ENCODE measurements around the gene THSD4. TPM values are rescaled to one million over a fixed set of nuclear protein-coding genes. Genes with fewer than 3 reads are reported as not detected.

Gene THSD4
- total RNA-seq, 5 donors from 2014 or later (not counting 1 experiment from before 2014, with no cell fraction given): 0.03 to 0.23 (median 0.18) TPM; not detected in 2

- H3K27me3 Mint-ChIP-seq: peaks cover 12 to 13% of the 10 kb centered on the region in 2 donors
- Histone ChIP-seq H3K36me3 (ENCODE audit: control insufficient read depth in 2 of 2, extremely low read depth in 1 of 2, insufficient read depth in 1 of 2, low read length in 1 of 2) (no peaks in the 10 kb centered on the region), H3K9me3 (no peaks in the 10 kb centered on the region), H3K27ac (ENCODE audit: low read length) (no peak overlapping the region), H3K4me1 (ENCODE audit: control insufficient read depth in 1 of 2, extremely low read depth in 1 of 2, insufficient read depth in 2 of 2, low read length in 2 of 2) (no peaks in the 10 kb centered on the region), H3K27me3 (replicated peaks in 1 of 2; ENCODE audit: control insufficient read depth in 2 of 2, extremely low read depth in 1 of 2, insufficient read depth in 2 of 2, low read length in 1 of 2) (no peaks in the 10 kb centered on the region), H3K4me3 (ENCODE audit: control insufficient read depth in 1 of 2, extremely low read depth in 1 of 2, low read length in 1 of 2) (no peak overlapping the region)
- H3K4me3 Mint-ChIP-seq: no peak overlapping the region
- H3K9me3 Mint-ChIP-seq: peaks cover 3 to 21% (median 15%) of the 10 kb centered on the region in 3 donors
- WGBS (ENCODE audit: insufficient coverage): 89% methylated on average over 10 of the region's 13 CpGs
- ChIA-PET CTCF (interaction anchor here in 1 of 2 donors (0.5 kb wide), 1 partner anchor 14 kb away, joined by 4 read pairs; no protein-coding TSS in a partner anchor), POLR2A (no interaction called here)
- ATAC-seq (replicated peaks in 1 of 4) (no peak), DNase-seq (no peak)
- H3K36me3 Mint-ChIP-seq: no peaks in the 10 kb centered on the region
- no peaks in the 10 kb centered on the region for H3K4me1 Mint-ChIP-seq
- no peak overlapping the region for H3K27ac Mint-ChIP-seq
Observed at GRCh38 chr15:71757741-71758530, 642.7 kb downstream of the THSD4 start.

- no peak overlapping the region for H3K27ac ChIP-seq (ENCODE audit: low read length)
- peaks cover 3 to 21% (median 15%) of the 10 kb centered on the region in 3 donors for H3K9me3 Mint-ChIP-seq
- H3K9me3 ChIP-seq: no peaks in the 10 kb centered on the region
- H3K4me3 ChIP-seq (ENCODE audit: control insufficient read depth in 1 of 2, extremely low read depth in 1 of 2, low read length in 1 of 2): no peak overlapping the region
- POLR2A ChIA-PET: no interaction called here
- H3K27me3 Mint-ChIP-seq: peaks cover 12 to 13% of the 10 kb centered on the region in 2 donors
- CTCF ChIA-PET: no interaction called here
- H3K36me3 ChIP-seq (ENCODE audit: control insufficient read depth in 2 of 2, extremely low read depth in 1 of 2, insufficient read depth in 1 of 2, low read length in 1 of 2): no peaks in the 10 kb centered on the region
- no peak overlapping the region for H3K4me3 Mint-ChIP-seq
- H3K27ac Mint-ChIP-seq: no peak overlapping the region
- no CpG with 5 or more reads among the region's 2 CpGs for WGBS (ENCODE audit: insufficient coverage)
- H3K27me3 ChIP-seq (replicated peaks in 1 of 2; ENCODE audit: control insufficient read depth in 2 of 2, extremely low read depth in 1 of 2, insufficient read depth in 2 of 2, low read length in 1 of 2): peaks cover 0 to 2% of the 10 kb centered on the region in 2 experiments
- DNase-seq (no peak), ATAC-seq (replicated peaks in 1 of 4) (no peak)
- H3K4me1 ChIP-seq (ENCODE audit: control insufficient read depth in 1 of 2, extremely low read depth in 1 of 2, insufficient read depth in 2 of 2, low read length in 2 of 2): no peaks in the 10 kb centered on the region
- no peaks in the 10 kb centered on the region for H3K4me1 Mint-ChIP-seq
- H3K36me3 Mint-ChIP-seq: no peaks in the 10 kb centered on the region
Observed at GRCh38 chr15:71758711-71759110, 643.4 kb downstream of the THSD4 start.

- H3K4me1 Mint-ChIP-seq: no peaks in the 10 kb centered on the region
- no peak for DNase-seq
- POLR2A ChIA-PET: no interaction called here
- no peak overlapping the region for H3K27ac ChIP-seq (ENCODE audit: low read length)
- no peak overlapping the region for H3K4me3 Mint-ChIP-seq
- peaks cover 0 to 5% of the 10 kb centered on the region in 2 experiments for H3K27me3 ChIP-seq (replicated peaks in 1 of 2; ENCODE audit: control insufficient read depth in 2 of 2, extremely low read depth in 1 of 2, insufficient read depth in 2 of 2, low read length in 1 of 2)
- CTCF ChIA-PET: no interaction called here
- no peak overlapping the region for H3K27ac Mint-ChIP-seq
- no CpG with 5 or more reads among the region's 1 CpG for WGBS (ENCODE audit: insufficient coverage)
- no peaks in the 10 kb centered on the region for H3K9me3 ChIP-seq
- ATAC-seq (replicated peaks in 1 of 4): no peak
- no peaks in the 10 kb centered on the region for H3K4me1 ChIP-seq (ENCODE audit: control insufficient read depth in 1 of 2, extremely low read depth in 1 of 2, insufficient read depth in 2 of 2, low read length in 2 of 2)
- H3K27me3 Mint-ChIP-seq: peaks cover 10 to 13% of the 10 kb centered on the region in 2 donors
- no peaks in the 10 kb centered on the region for H3K36me3 Mint-ChIP-seq
- H3K9me3 Mint-ChIP-seq: peaks cover 3 to 15% (median 15%) of the 10 kb centered on the region in 3 donors
- no peaks in the 10 kb centered on the region for H3K36me3 ChIP-seq (ENCODE audit: control insufficient read depth in 2 of 2, extremely low read depth in 1 of 2, insufficient read depth in 1 of 2, low read length in 1 of 2)
- H3K4me3 ChIP-seq (ENCODE audit: control insufficient read depth in 1 of 2, extremely low read depth in 1 of 2, low read length in 1 of 2): no peak overlapping the region
Observed at GRCh38 chr15:71760852-71761251, 645.6 kb downstream of the THSD4 start.

GRCh38 chr15:71761649-71762048 lies 646.4 kb downstream of the THSD4 start:
- Histone ChIP-seq H3K36me3 (ENCODE audit: control insufficient read depth in 2 of 2, extremely low read depth in 1 of 2, insufficient read depth in 1 of 2, low read length in 1 of 2) (no peaks in the 10 kb centered on the region), H3K4me1 (ENCODE audit: control insufficient read depth in 1 of 2, extremely low read depth in 1 of 2, insufficient read depth in 2 of 2, low read length in 2 of 2) (no peaks in the 10 kb centered on the region), H3K27me3 (replicated peaks in 1 of 2; ENCODE audit: control insufficient read depth in 2 of 2, extremely low read depth in 1 of 2, insufficient read depth in 2 of 2, low read length in 1 of 2) (peaks cover 0 to 5% of the 10 kb centered on the region in 2 experiments), H3K4me3 (ENCODE audit: control insufficient read depth in 1 of 2, extremely low read depth in 1 of 2, low read length in 1 of 2) (no peak overlapping the region), H3K9me3 (no peaks in the 10 kb centered on the region), H3K27ac (ENCODE audit: low read length) (no peak overlapping the region)
- WGBS (ENCODE audit: insufficient coverage): 46% methylated on average over 2 of the region's 3 CpGs
- ATAC-seq (replicated peaks in 1 of 4) (no peak), DNase-seq (no peak)
- Mint-ChIP-seq H3K4me3 (no peak overlapping the region), H3K27ac (no peak overlapping the region), H3K36me3 (no peaks in the 10 kb centered on the region), H3K9me3 (peaks cover 3 to 15% (median 15%) of the 10 kb centered on the region in 3 donors), H3K27me3 (peaks cover 12 to 14% of the 10 kb centered on the region in 2 donors), H3K4me1 (no peaks in the 10 kb centered on the region)
- ChIA-PET CTCF (no interaction called here), POLR2A (no interaction called here)

- Histone ChIP-seq H3K4me1 (ENCODE audit: control insufficient read depth in 1 of 2, extremely low read depth in 1 of 2, insufficient read depth in 2 of 2, low read length in 2 of 2) (no peaks in the 10 kb centered on the region), H3K36me3 (ENCODE audit: control insufficient read depth in 2 of 2, extremely low read depth in 1 of 2, insufficient read depth in 1 of 2, low read length in 1 of 2) (no peaks in the 10 kb centered on the region), H3K4me3 (ENCODE audit: control insufficient read depth in 1 of 2, extremely low read depth in 1 of 2, low read length in 1 of 2) (no peak overlapping the region), H3K27ac (ENCODE audit: low read length) (no peak overlapping the region), H3K27me3 (replicated peaks in 1 of 2; ENCODE audit: control insufficient read depth in 2 of 2, extremely low read depth in 1 of 2, insufficient read depth in 2 of 2, low read length in 1 of 2) (peaks cover 0 to 5% of the 10 kb centered on the region in 2 experiments), H3K9me3 (no peaks in the 10 kb centered on the region)
- Mint-ChIP-seq H3K9me3 (no peaks in the 10 kb centered on the region), H3K4me1 (no peaks in the 10 kb centered on the region), H3K36me3 (no peaks in the 10 kb centered on the region), H3K27me3 (peaks cover 12 to 13% of the 10 kb centered on the region in 2 donors), H3K4me3 (no peak overlapping the region), H3K27ac (no peak overlapping the region)
- POLR2A ChIA-PET: no interaction called here
- no peak for DNase-seq
- ATAC-seq (replicated peaks in 1 of 4): no peak
- 80% methylated on average over 1 of the region's 5 CpGs for WGBS (ENCODE audit: insufficient coverage)
- CTCF ChIA-PET: no interaction called here
Observed at GRCh38 chr15:71768184-71768583, 652.9 kb downstream of the THSD4 start.

GRCh38 chr15:71773206-71773859 lies 658.1 kb downstream of the THSD4 start:
- H3K27me3 Mint-ChIP-seq: peaks cover 0 to under 1% of the 10 kb centered on the region in 2 donors
- ATAC-seq (replicated peaks in 1 of 4) (no peak), DNase-seq (no peak)
- POLR2A ChIA-PET: no interaction called here
- WGBS (ENCODE audit: insufficient coverage): 100% methylated on average over 1 of the region's 1 CpG
- H3K4me3 Mint-ChIP-seq: no peak overlapping the region
- H3K9me3 Mint-ChIP-seq: no peaks in the 10 kb centered on the region
- no peak overlapping the region for H3K27ac ChIP-seq (ENCODE audit: low read length)
- CTCF ChIA-PET: interaction anchor here (0.7 to 0.8 kb wide), 4 partner anchors 11 to 383 kb away, joined by 3 to 6 read pairs (median 4); no protein-coding TSS in a partner anchor
- no peaks in the 10 kb centered on the region for H3K4me1 Mint-ChIP-seq
- H3K4me1 ChIP-seq (ENCODE audit: control insufficient read depth in 1 of 2, extremely low read depth in 1 of 2, insufficient read depth in 2 of 2, low read length in 2 of 2): no peaks in the 10 kb centered on the region
- no peak overlapping the region for H3K27ac Mint-ChIP-seq
- H3K9me3 ChIP-seq: no peaks in the 10 kb centered on the region
- H3K27me3 ChIP-seq (replicated peaks in 1 of 2; ENCODE audit: control insufficient read depth in 2 of 2, extremely low read depth in 1 of 2, insufficient read depth in 2 of 2, low read length in 1 of 2): no peaks in the 10 kb centered on the region
- H3K36me3 ChIP-seq (ENCODE audit: control insufficient read depth in 2 of 2, extremely low read depth in 1 of 2, insufficient read depth in 1 of 2, low read length in 1 of 2): no peaks in the 10 kb centered on the region
- H3K36me3 Mint-ChIP-seq: no peaks in the 10 kb centered on the region
- H3K4me3 ChIP-seq (ENCODE audit: control insufficient read depth in 1 of 2, extremely low read depth in 1 of 2, low read length in 1 of 2): no peak overlapping the region

Measured in T-cell (primary cell).